ENCODE measurements around the gene NEK8.
A peak's percentile ranks its signal among the peaks of the same experiment; 100 is the strongest.
"Not testable (repeated sequence)": the region's sequence is repeated elsewhere in the genome, so short reads cannot be mapped to it uniquely, and the experiment has no call there.

NEK8 gene

GRCh38 chr17:28710861-28711722 lies 17.5 kb upstream of the NEK8 start:
- peak; percentile 93 to 95 for DNase-seq

GRCh38 chr17:28711723-28712031 lies 16.9 kb upstream of the NEK8 start, which contains the start of gene PROCA1:
Gene PROCA1, minus strand, starts transcription at chr17:28711888. Its CDS starts 228 bp downstream, at chr17:28711660.
- no peak for DNase-seq

- DNase-seq = peak; percentile 75 to 79
These were observed 16.4 kb upstream of the NEK8 start for GRCh38 chr17:28712032-28712704.

GRCh38 chr17:28712705-28713415 lies 15.7 kb upstream of the NEK8 start:
- no peak for DNase-seq

GRCh38 chr17:28714281-28714680 lies 14.3 kb upstream of the NEK8 start:
- no peak for DNase-seq

GRCh38 chr17:28715217-28715616 lies 13.4 kb upstream of the NEK8 start:
- DNase-seq = no peak

GRCh38 chr17:28716740-28717577 lies 11.6 kb upstream of the NEK8 start:
- no peak for DNase-seq

GRCh38 chr17:28717578-28718332 lies 10.8 kb upstream of the NEK8 start, which contains the start of gene RAB34:
Gene RAB34, minus strand, starts transcription at chr17:28717868. Its CDS starts 602 bp downstream, at chr17:28717266.
- DNase-seq = peak in 1 of 2 experiments; percentile 28

GRCh38 chr17:28718333-28719020 lies 10.1 kb upstream of the NEK8 start:
- DNase-seq = no peak

- no peak for DNase-seq
These were observed 9.6 kb upstream of the NEK8 start for GRCh38 chr17:28719021-28719433.

- peak; percentile 50 to 65 for DNase-seq
These were observed 8.2 kb upstream of the NEK8 start for GRCh38 chr17:28720247-28720996.

GRCh38 chr17:28720997-28721329 lies 7.6 kb upstream of the NEK8 start:
- DNase-seq = peak in 1 of 2 experiments; percentile 33

- DNase-seq = no peak
These were observed 6.0 kb upstream of the NEK8 start for GRCh38 chr17:28722417-28723158.

GRCh38 chr17:28723159-28723835 lies 5.3 kb upstream of the NEK8 start:
- no peak for DNase-seq

GRCh38 chr17:28723836-28724499 lies 4.6 kb upstream of the NEK8 start:
- DNase-seq = not testable (repeated sequence)

GRCh38 chr17:28724500-28725165 lies 4.0 kb upstream of the NEK8 start:
- DNase-seq = peak in 1 of 2 experiments; percentile 34

GRCh38 chr17:28725166-28725659 lies 3.4 kb upstream of the NEK8 start:
- peak in 1 of 2 experiments; percentile 59 for DNase-seq

All from activated CD4-positive, alpha-beta T cell treated with anti-CD3 and anti-CD28 coated beads, Interleukin-2, amount 50 U/mL, for 48 hours (primary cell).